Memory B cell (primary cell): ENCODE data around the gene PCNX2.

Experiments
- ATAC-seq: fragments of 150-1000 bp; cut with Tn5 transposase; 2 replicates; pipeline ENCODE4 v1.10.0; 2021; ENCODE audit warnings: low read depth, mild to moderate bottlenecking, moderate library complexity
- DNase-seq, 2 donors: peaks; one replicate each; pipeline ENCODE4 v3.0.0; 2022; ENCODE audit warnings: low spot score in 2 of 2
- H3K27ac Mint-ChIP-seq: one replicate; pipeline ENCODE4 v1.8.0; 2022; ENCODE audit warnings: mild to moderate bottlenecking, moderate library complexity, mixed read lengths
- H3K27me3 Mint-ChIP-seq: one replicate; pipeline ENCODE4 v1.8.0; 2022; ENCODE audit warnings: mixed read lengths
- H3K36me3 Mint-ChIP-seq: one replicate; pipeline ENCODE4 v1.8.0; 2022; ENCODE audit warnings: mild to moderate bottlenecking, mixed read lengths
- H3K4me1 Mint-ChIP-seq: one replicate; pipeline ENCODE4 v1.8.0; 2022; ENCODE audit warnings: mixed read lengths
- H3K4me3 Mint-ChIP-seq: one replicate; pipeline ENCODE4 v1.8.0; 2022; ENCODE audit warnings: mild to moderate bottlenecking, moderate library complexity, mixed read lengths
- H3K9me3 Mint-ChIP-seq: one replicate; pipeline ENCODE4 v1.8.0; 2022; ENCODE audit warnings: mixed read lengths

Gene PCNX2

DNA sequence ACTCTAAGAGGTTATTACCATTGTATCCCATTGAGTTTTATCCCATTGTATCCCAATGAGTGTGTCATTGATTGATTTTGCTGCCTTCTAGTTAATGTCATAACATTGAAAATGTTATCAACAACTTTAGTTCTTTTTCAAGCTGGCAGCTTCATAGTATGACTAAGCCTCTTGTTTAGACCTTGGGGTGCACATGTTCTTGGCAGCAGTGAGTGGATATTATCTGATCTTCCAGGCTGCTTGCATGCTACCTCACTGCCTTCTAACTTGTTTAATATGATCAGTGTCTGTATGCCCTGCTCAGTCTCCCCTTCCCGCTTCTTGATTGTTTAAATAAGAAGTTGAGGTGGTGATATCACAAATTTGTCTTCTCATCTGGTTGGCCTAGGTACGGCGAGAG is 320.6 kb downstream of the PCNX2 start:
- H3K36me3 Mint-ChIP-seq: peaks cover 54% of the 10 kb centered on the region
- no peaks in the 10 kb centered on the region for H3K27me3 Mint-ChIP-seq
- no peak overlapping the region for H3K4me3 Mint-ChIP-seq
- no peak for DNase-seq
- H3K4me1 Mint-ChIP-seq: peaks cover 11% of the 10 kb centered on the region
- no peak overlapping the region for H3K27ac Mint-ChIP-seq
- peaks cover 13% of the 10 kb centered on the region for H3K9me3 Mint-ChIP-seq
- ATAC-seq: no peak

DNA sequence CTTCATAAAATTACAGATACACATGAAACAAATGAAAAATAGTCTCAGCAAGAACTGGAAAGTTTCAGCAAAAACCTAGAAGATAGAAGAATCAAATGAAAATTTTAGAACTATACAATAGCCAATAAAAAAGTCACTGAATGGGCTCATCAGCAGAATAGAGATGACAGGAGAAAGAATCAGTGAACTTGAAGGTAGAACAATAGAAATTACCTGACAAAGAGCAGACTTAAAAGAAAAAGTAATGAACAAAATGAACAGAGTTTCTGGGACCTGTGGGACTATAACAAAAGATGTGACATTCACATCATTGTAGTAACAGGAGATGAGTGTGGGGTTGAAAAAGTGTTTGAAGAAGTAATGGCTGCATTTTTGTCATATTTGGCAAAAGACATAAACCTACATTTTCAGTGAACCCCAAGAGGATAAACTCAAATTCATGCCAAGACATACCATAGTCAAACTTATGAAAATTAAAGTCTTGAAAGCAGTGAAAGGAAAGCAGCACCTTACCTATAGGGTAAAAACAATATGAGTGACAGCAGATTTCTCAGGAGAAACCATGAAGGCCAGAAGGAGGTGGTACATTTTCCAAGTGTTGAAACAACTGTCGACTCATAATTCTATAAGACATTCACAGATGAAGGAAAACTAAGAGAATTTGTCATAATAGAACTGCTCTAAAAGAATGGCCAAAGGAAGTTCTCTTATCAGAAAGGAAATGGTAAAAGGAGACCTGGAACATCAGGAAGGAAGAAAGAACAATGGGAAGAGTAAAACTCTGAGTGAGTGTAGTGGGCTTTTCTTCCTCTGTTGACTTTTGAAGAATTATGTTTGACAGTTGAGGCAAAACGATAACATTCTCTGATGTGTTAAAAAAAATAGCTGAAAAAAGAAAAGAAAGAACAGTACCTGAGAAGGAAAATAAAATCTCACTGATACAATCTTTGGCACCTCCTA is 321.6 kb downstream of the PCNX2 start:
- Mint-ChIP-seq H3K27me3 (no peaks in the 10 kb centered on the region), H3K9me3 (peaks cover 13% of the 10 kb centered on the region), H3K36me3 (peaks cover 64% of the 10 kb centered on the region), H3K27ac (no peak overlapping the region), H3K4me1 (peaks cover 11% of the 10 kb centered on the region), H3K4me3 (no peak overlapping the region)
- ATAC-seq (no peak), DNase-seq (no peak)

DNA sequence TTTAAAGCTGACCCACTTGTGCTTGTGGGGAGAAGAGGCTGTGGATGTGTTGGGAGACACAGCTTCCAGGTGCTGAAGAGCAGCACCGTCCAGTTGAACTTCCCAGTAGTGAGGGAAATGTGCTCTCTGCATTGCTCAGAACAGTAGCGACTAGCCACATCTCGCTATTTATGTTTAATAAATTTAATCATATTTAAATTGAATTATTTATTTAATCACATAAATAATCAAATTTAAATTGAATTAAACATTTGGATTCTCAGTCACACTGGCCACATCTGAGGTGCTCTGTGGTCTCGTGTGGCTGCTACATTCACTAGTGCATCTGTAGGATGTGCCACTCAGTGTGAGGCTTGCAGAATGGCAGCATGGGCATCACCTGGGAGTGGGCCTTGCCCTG is 325.0 kb downstream of the PCNX2 start:
- no peaks in the 10 kb centered on the region for H3K4me1 Mint-ChIP-seq
- H3K36me3 Mint-ChIP-seq: peaks cover 65% of the 10 kb centered on the region
- H3K9me3 Mint-ChIP-seq: peaks cover 13% of the 10 kb centered on the region
- no peak overlapping the region for H3K27ac Mint-ChIP-seq
- no peak overlapping the region for H3K4me3 Mint-ChIP-seq
- DNase-seq (no peak), ATAC-seq (no peak)
- no peaks in the 10 kb centered on the region for H3K27me3 Mint-ChIP-seq

DNA sequence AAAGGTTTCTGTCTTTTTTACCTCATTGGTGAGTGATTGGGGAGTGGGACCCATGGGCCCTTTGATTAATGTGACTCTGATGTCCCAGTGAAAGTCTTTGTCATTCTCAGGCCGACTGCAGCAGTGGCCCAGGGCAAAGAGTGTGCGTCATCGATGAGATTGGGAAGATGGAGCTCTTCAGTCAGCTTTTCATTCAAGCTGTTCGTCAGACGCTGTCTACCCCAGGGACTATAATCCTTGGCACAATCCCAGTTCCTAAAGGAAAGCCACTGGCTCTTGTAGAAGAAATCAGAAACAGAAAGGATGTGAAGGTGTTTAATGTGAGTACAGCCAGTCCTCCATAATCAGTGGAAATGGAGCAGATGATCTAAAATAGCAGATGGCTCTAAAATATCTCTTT is 325.7 kb downstream of the PCNX2 start:
- Mint-ChIP-seq H3K27me3 (no peaks in the 10 kb centered on the region), H3K27ac (no peak overlapping the region), H3K36me3 (peaks cover 69% of the 10 kb centered on the region), H3K4me1 (no peaks in the 10 kb centered on the region), H3K9me3 (peaks cover 13% of the 10 kb centered on the region), H3K4me3 (no peak overlapping the region)
- ATAC-seq (no peak), DNase-seq (no peak)

DNA sequence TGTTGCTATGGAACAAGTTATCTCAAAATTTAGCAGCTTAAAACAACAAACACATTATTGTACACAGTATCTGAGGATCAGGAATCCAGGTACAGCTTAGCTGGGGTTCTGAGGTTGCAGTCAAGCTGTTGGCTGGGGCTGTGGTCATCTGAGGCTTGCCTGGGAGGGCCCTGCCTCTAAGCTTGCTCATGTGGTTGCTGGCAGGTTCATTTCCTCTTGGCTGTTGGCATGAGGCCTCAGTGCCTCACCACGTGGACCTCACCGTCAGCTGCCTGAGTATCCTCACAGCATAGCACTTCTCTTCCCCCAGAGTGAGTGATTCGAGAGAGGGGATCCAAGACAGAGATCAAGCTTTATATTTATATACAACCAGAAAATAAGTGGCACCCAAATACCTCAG is 326.6 kb downstream of the PCNX2 start:
- Mint-ChIP-seq H3K27me3 (no peaks in the 10 kb centered on the region), H3K9me3 (peaks cover 11% of the 10 kb centered on the region), H3K4me1 (no peaks in the 10 kb centered on the region), H3K4me3 (no peak overlapping the region), H3K27ac (no peak overlapping the region), H3K36me3 (peaks cover 64% of the 10 kb centered on the region)
- no peak for DNase-seq
- no peak for ATAC-seq

DNA sequence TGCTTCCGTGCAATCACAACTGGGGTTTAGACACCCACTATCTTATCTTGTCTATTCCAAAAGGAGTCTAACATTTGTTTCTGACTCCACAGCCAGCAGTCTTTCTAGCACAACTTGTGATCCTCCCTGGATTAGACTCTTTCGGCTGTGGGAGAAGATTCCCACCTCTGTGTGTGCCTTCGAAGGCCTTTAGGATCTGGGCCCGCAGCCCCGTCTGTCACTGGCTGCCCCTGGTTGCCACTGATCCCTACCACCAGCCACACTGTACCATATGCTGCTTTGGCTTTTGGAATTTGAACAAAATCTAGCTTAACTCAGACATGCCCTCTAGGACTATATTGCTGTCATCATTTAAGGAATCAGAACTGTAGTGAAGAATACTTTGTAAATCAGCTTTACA is 327.1 kb downstream of the PCNX2 start:
- no peak for DNase-seq
- Mint-ChIP-seq H3K4me1 (peaks cover 1% of the 10 kb centered on the region), H3K36me3 (peaks cover 62% of the 10 kb centered on the region), H3K4me3 (no peak overlapping the region), H3K27ac (no peak overlapping the region), H3K9me3 (peaks cover 7% of the 10 kb centered on the region), H3K27me3 (no peaks in the 10 kb centered on the region)
- no peak for ATAC-seq

DNA sequence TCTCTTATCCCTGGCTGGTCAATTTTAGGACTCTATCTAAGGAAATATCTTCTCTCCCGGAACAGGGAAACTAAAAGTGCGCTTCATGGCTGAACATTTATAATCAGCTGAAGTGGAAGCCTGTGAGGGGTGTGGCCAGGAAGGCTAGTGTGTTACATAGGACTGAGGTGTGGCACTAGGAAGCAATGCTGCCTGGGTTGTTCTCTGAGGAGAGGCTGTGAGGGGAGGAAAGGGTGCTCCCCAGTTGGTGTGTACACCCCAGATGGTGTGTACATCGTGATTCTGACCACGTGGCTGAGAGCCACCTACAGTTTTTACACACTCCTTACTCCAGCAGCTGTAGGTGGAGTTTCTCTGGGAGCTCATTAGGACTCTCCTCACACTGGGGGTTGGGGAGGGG is 328.9 kb downstream of the PCNX2 start:
- Mint-ChIP-seq H3K27me3 (no peaks in the 10 kb centered on the region), H3K4me1 (peaks cover 4% of the 10 kb centered on the region), H3K27ac (no peak overlapping the region), H3K9me3 (no peaks in the 10 kb centered on the region), H3K36me3 (peaks cover 51% of the 10 kb centered on the region), H3K4me3 (no peak overlapping the region)
- DNase-seq (peak in 1 of 2 donors; percentile 2), ATAC-seq (no peak)

DNA sequence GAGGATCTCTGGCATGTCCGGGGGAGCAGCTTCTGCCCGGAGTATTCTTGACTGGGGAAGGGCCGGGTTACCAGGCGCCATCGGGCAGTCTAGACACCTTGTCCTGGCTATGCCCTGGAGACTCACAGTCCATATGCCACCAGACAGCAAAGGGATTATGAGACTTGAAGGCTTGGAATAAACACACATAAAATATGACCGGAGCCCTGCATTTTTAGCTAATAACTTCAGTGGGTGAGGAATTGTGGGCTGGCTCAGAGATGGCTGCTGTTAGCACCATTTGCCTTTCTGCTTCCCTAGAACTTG is 329.7 kb downstream of the PCNX2 start:
- Mint-ChIP-seq H3K27ac (no peak overlapping the region), H3K36me3 (peaks cover 49% of the 10 kb centered on the region), H3K4me3 (no peak overlapping the region), H3K4me1 (peaks cover 7% of the 10 kb centered on the region), H3K27me3 (no peaks in the 10 kb centered on the region), H3K9me3 (no peaks in the 10 kb centered on the region)
- ATAC-seq (no peak), DNase-seq (no peak)

DNA sequence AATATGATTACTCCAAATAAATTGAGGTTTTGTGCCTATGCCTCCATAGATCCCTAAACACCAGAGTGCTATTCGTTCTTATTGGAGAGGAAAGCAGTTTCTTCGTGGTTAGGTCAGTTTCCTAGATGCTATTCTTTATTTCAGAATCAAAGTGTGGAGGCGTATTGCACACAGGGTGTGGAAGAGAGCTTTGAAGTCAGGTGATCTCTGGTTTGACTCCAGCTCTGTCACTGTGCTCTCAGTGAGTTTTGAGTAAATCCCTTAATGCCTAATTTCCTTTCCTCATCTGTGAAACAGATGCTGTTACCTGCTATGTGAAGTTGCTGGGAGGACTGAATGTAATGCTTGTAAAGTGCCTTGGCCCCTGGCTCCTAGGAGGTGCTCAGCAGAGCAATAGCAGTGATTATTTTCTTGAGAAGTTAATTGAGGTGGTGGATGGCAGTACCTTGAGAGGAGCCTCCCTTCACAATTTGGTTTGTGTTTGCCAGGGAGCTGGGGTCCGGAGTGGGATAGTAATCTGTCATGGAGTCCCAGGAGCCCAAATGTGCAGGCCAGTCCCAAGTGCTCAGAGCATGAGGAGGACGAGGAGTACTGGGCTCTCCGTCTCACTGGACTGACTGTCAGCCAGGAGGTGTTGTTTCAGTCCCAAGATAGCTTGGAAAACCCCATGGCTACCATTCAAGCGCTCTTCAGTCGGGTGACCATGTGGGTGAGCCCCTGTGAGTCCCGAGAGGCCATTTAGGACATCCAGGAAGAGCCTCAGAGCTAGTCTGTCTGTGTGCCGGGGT is 330.2 kb downstream of the PCNX2 start:
- Mint-ChIP-seq H3K27ac (no peak overlapping the region), H3K4me3 (no peak overlapping the region), H3K36me3 (peaks cover 48% of the 10 kb centered on the region), H3K27me3 (no peaks in the 10 kb centered on the region), H3K4me1 (peaks cover 7% of the 10 kb centered on the region), H3K9me3 (no peaks in the 10 kb centered on the region)
- no peak for DNase-seq
- ATAC-seq: no peak

DNA sequence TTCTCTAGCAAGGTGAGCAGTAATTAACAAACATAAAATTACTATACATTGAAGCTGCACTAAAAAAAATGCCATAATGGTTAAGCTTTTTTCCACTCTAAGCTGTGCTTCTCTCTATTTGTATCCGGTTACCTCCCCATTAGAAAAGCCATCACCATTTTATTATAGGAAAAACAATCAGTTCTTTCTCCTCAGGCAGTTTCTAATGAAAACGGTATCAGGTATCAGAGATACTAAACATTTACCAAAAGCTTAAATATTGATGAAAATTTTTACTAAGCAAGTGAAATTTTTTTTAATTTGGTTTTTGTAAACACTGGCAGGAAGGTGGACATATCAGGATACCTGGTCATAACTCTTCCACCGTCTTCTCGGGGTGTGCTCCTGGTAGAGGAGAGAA is 330.9 kb downstream of the PCNX2 start:
- Mint-ChIP-seq H3K36me3 (peaks cover 42% of the 10 kb centered on the region), H3K4me3 (no peak overlapping the region), H3K4me1 (peaks cover 7% of the 10 kb centered on the region), H3K9me3 (no peaks in the 10 kb centered on the region), H3K27ac (no peak overlapping the region), H3K27me3 (no peaks in the 10 kb centered on the region)
- DNase-seq: no peak
- no peak for ATAC-seq

DNA sequence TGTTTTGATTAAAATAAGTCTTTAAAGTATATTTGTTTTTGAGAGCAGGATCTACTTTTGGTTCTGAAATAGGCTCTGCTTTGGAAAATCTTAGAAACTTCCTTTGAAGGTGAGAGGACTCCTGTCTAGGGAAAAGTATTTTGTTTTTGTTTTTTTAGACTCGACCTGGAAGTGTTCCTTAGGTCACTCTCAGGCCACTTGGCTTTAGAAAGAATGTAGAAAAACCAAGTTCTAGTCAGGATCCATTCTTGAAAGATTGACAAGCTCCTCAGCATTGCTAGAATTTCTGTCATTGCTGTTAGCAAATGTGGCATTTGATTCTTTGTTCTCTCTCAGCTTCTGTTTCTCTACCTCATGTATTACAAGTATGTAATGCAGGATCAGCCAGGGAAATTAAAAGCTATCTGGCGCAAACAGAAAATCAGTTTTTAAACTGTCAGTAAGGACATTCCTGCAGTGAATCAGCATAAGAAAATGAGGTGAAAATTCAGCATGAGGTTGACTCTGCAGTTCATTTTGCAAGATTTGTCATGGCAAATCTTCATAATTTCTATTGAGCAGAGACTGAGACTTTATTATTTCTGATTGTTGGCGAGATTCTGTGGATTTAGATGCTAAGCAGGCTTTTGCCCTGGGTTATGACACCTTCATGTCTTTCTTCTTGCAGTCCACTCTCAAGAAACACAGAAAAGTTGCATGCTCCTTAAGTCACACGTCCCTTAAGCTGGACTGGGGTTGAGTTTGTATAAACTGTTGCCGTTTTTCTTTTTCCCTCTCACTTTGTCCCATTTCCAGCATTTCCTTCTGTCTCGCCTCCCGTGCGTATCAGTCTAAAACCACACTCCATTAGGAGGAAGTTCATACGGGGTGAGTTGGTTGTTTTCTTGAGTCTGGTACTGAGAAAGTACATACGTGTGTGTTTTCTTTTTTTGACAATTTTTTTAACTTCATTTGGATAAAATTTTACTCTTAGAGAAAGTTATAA is 332.5 kb downstream of the PCNX2 start:
- Mint-ChIP-seq H3K4me3 (no peak overlapping the region), H3K9me3 (peaks cover 5% of the 10 kb centered on the region), H3K36me3 (peaks cover 44% of the 10 kb centered on the region), H3K27ac (no peak overlapping the region), H3K4me1 (peaks cover 7% of the 10 kb centered on the region), H3K27me3 (no peaks in the 10 kb centered on the region)
- DNase-seq: no peak
- no peak for ATAC-seq

DNA sequence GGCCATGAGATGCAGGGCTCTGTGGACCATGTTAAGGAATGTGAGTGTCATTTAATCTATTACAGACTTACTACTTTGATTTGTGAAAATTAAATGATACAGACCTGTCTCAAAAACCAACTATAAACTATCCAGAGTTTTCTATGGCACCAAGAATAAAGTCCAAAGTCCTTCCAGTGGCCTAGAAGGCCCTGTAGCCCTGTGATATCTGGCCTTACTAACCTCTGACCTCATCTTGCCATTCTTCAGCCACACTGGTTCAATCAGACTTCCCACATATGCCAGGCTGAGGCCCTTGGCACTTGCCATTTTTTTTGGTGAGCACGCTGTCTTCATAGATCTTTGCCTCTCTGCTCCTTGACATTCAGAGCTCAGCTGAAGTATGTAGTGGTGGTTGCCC is 337.5 kb downstream of the PCNX2 start:
- peaks cover 9% of the 10 kb centered on the region for H3K9me3 Mint-ChIP-seq
- peaks cover 10% of the 10 kb centered on the region for H3K4me1 Mint-ChIP-seq
- no peak overlapping the region for H3K4me3 Mint-ChIP-seq
- H3K36me3 Mint-ChIP-seq: peaks cover 35% of the 10 kb centered on the region
- DNase-seq (no peak), ATAC-seq (no peak)
- no peaks in the 10 kb centered on the region for H3K27me3 Mint-ChIP-seq
- H3K27ac Mint-ChIP-seq: no peak overlapping the region

DNA sequence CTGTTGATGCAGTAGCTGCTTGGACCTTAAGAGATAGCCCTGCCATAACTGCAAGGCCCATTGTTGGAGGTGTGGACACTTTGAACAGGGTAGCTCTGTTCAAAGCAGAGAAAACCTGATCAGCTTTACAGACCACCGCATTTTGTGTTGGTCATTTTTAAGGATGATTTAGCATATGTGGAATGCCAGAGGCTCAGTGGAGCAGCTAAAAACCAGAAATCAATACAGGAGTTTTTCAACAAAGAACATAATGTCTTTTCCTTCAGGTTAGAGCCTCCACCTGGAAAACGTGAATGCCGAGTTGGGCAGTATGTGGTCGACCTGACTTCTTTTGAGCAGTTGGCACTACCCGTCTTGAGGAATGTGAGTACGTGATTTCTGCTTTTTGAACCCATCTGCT is 339.4 kb downstream of the PCNX2 start:
- H3K4me1 Mint-ChIP-seq: peaks cover 20% of the 10 kb centered on the region
- H3K4me3 Mint-ChIP-seq: no peak overlapping the region
- no peak overlapping the region for H3K27ac Mint-ChIP-seq

More for the DNA sequence above, 339.4 kb downstream of the PCNX2 start:
- peaks cover 31% of the 10 kb centered on the region for H3K36me3 Mint-ChIP-seq
- H3K9me3 Mint-ChIP-seq: peaks cover 9% of the 10 kb centered on the region
- DNase-seq (no peak), ATAC-seq (no peak)
- H3K27me3 Mint-ChIP-seq: no peaks in the 10 kb centered on the region
